K562 treated with DMSO at 1 percent for 12 hours (cell line): ENCODE results near the gene S100A1. TPM values are rescaled to one million over a fixed set of nuclear protein-coding genes. Genes with fewer than 3 reads are reported as not detected.

Experiments
- total RNA-seq: library from RNA; unstranded; fragments of 300-600 nt; gene quantifications from 2 replicates; pipeline ENCODE4 v1.2.3, GENCODE V29; 2022; ENCODE audit not compliant: insufficient read depth

S100A1 gene
- total RNA-seq = 36.6 and 61.5 TPM in 2 replicates

DNA sequence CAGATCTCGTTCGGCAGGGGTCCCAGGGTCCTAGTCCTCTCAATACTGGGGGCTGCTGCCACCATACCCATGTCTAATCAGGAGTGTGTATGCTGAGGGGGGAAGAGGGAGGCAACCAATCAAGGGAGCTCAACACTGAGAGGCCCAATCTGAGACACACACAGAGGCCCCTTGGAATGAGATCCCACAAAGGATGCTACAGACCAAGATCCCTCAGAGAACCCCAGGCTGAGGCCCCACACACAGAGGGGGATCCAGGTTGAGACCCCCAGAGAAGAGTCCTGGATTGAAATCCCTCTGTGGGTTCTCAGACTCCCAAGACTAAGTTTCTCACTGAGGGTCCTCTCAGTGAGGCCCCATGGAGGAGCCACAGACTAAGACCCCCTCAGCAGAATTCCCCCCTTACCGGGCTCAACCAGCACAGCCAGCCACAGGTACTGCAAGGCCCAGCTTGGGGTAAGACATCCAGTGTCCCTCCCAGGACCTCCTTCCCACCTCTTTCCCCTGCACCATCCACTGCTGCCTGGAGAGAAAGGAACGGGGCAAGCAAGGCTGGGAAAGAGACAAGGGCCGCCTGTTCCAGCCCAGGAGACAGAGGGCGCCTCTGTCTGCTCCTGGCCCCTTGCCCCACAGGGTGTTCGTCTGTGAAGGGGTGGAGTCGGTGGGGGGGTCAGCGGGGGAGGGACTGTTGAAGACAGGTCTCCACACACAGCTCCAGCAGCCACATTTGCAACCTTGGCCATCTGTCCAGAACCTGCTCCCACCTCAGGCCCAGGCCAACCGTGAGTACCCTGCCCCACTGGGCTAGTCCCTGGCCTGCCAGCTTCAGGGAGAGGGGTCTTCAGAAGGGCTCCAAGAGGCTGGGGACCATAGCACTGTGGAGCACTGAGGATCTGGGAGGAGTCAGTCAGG lies at the start of gene S100A1:
Gene S100A1 (plus strand): TSS at position 720 of the 912 bp plus-strand sequence. CDS start 2,088 bp downstream, outside the sequence.

DNA sequence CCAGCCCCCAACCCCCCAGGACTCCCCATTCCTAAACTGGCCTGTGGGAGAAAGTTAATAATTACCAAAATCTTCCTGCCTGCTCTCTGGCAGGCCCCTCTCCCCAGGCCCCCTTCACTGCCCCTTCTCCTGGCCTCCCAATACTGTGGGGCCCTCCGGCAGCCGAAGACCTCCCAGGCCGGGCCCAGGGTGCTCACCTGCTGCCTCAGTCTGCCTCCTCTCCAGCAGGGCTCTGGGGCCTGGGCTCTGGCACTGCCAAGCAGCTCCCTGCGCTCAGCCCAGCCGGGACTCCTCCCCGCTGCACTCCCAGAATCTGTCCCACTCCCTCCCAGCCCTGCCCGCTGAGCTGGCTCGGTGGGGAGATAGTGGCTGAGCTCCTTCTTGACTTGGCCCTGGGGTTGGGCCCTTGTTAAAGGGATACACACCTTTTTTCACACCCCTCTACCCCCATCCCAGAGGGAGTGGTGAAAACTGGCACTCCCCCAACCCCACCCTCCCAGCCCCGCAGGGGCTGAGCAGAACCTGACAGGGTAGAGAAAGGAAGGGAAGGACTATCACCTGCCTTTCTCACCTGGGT lies 15.4 kb upstream of the S100A1 start, which contains the start of gene S100A16:
Gene S100A16 (minus strand): TSS at position 383 of the 577 bp plus-strand sequence. CDS start 4,986 bp downstream, outside the sequence.

DNA sequence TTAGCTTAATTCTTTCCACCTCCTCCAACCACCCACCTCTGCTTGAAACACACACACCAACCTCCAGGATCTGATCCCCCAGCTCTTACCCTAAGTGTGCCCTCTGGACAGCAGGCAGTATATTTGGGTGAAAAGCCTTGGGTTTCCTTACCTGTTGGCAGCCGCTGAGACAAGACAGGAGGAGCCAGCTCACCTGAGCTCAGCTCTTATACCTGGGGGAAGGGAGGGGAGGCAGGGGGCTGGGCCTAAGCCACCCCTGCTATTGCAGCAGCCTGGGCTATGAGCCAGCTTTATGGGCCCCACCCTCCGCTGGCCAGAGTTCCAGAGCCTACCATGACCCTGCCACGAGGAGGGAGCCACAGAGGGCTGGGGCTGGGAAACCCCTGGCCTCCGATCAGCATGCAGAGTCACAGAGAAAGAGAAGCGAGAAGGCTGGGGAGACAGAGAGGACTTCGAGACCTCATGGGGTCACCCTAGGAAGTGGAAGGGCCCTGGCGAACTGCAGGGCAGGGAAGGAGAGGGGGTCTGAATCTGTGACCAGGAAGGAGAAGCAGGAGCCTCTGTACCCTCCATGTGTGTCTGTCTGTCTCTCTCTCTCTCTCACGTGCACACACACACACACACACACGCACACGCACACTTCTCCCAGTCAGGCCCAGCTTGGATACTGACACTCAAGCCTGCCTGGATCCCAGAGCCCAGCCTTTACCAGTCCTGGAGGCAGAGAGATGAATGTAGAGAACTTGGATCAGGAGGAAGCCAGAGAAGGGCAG lies 11.9 kb upstream of the S100A1 start, which contains the start of gene S100A14:
Gene S100A14 (minus strand): TSS at position 182 of the 773 bp plus-strand sequence. CDS start 467 bp downstream, outside the sequence.

DNA sequence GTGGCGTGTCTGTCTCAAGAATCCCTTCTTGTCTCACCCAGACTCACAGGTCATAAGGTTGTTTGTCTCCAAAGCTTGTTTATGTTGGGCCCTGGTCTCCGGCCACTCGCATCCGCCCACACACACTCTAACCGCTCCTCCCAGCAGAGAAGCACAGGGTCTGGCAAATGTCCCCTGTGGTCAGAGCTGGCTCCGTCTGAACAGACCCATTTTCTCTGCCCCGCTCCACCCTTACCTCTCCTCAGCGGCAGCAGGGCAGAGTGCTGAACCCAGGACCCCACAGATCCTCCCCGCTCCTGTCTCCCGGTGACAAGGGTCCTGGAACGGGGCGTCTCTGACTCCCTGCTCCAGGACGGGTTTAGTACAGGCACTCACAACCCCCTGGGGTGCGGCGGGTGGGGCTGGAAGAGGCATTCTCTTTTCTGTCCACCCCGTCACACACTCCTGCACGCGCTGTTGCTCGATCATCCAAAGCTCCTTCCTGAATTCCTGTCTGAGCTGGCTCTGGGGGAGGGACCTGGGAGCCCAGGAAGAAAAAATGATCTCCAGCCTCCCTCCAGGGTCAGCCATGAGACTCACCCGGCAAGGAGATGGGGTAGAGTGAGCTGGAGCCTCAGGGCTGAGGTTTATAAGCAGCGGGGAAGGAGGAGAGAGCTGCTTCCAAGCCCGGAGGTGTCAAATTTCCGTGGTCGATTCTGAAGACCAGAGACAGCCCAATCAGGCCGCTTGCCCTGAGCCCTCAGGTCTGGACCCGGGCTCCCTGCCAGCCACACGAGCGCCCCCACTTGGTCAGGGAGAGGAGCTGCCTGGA lies 1.1 kb upstream of the S100A1 start, which contains the start of gene S100A13:
Gene S100A13 (minus strand): TSS at position 602 of the 811 bp plus-strand sequence. CDS start 1,033 bp downstream, outside the sequence.

DNA sequence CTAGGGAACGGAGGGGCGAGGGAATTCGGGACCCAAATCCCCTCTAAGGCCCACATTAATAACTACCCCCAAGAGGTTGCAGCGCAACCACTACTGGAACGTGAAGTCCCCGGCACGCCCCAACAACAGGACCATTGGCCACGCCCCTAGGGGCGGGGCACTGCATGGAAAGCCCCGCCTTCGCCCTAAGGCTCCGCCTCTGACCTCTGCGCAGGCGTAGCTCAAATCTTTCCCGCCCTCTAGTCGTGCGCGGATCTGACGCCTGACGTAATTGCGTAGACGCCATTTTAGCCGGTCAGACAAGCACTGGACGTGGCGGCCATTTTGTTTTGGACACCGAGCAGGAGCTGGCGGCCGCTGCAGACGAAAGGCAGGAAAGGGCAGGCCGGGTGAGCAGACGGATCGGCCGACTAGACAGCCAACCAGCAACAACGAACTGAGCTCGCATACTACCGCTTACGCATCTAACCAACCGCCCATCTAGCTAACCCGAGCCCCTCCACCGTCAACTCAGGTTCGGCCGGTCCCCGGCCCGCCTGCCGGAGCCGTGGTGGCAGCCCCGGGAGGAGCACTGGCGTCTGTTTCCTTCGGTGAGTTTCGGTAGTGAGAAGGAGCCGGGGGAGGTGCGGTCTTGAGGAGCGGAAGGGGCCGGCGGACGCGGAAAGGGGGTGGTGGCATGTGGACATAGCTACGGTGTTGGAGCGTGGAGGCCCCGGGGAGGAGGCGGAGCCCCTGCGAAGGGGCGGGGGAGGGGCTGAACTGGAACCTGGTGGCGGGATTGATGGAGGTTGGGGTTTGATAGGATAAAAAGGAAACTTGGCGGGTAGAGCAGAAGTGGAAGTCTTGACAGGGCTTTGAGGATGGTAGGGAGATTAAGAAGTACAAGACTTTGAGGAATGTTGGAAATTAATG lies 5.8 kb downstream of the S100A1 start, which contains the start of gene CHTOP:
Gene CHTOP (plus strand): TSS at position 313 of the 912 bp plus-strand sequence. CDS start 2,523 bp downstream, outside the sequence.

DNA sequence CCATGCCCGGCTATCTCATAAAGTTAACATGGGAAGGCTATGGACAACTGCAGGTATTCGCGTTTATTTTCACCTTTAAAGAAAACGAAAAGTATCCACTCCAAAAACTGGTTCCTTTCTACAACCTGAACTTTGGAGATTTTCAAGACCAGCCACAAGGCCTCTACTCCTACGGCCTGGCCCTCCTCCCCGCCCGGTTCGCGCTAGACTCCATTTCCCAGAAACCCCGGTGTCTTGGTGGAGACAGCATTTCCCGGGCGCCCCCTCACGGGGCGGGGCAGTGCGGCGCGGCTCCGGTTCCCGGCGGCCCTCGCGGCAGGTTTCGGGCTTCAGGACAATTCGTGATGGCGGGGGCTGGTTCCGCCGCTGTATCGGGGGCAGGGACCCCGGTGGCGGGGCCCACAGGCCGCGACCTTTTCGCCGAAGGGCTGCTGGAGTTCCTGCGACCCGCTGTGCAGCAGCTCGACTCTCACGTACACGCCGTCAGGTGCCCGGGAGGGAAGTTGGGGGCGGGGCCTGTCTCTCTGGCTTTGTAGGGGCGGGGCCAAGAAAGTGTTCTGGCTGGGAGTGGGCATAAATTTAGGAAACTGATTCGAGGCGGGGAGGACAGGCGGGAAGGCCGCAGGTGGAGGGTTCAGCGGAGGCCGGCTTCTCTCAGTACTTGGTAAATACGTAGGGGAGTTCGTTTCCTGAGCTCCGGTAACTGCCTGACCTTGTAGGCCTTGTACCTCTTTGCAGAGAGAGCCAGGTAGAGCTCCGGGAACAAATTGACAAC lies 30.4 kb downstream of the S100A1 start, which contains the start of gene SNAPIN:
Gene SNAPIN (plus strand): TSS at position 304 of the 775 bp plus-strand sequence. CDS start 41 bp downstream, at position 345.

DNA sequence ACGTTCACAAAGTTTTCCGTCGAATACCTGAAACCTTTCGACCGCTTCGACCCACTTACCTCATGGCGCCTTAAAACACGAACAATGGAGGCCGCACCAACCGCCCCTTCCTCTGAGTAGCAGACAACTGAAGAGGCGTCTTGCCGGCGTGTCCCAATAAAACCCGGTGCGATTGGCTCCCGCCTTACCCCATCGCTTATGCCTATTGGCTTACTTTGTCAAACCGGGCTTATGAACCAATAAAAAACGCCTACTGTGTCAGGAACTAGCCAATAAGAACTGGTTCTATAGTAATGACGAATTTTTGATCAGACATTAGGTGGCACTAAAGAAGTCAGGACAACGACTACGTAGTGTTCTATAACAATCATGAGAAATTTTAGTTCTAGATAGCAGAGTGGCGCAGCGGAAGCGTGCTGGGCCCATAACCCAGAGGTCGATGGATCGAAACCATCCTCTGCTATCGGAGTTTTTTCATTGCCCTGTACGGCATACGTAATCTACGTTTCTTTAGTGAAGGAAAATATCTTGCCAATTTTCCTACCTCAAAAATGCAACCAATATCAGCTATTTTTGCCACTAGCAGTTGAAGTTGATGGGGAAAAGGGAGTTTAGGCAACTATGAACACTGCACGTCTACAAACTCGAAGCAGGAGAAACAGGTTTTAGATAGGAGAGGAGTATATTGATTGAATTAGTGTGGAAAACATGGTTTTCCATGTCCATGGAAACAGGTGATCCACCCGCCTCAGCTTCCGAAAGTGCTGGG lies 42.8 kb downstream of the S100A1 start, which contains the start of gene ILF2:
Gene ILF2 (minus strand): TSS at position 135 of the 769 bp plus-strand sequence. CDS start 71 bp downstream, at position 64.

DNA sequence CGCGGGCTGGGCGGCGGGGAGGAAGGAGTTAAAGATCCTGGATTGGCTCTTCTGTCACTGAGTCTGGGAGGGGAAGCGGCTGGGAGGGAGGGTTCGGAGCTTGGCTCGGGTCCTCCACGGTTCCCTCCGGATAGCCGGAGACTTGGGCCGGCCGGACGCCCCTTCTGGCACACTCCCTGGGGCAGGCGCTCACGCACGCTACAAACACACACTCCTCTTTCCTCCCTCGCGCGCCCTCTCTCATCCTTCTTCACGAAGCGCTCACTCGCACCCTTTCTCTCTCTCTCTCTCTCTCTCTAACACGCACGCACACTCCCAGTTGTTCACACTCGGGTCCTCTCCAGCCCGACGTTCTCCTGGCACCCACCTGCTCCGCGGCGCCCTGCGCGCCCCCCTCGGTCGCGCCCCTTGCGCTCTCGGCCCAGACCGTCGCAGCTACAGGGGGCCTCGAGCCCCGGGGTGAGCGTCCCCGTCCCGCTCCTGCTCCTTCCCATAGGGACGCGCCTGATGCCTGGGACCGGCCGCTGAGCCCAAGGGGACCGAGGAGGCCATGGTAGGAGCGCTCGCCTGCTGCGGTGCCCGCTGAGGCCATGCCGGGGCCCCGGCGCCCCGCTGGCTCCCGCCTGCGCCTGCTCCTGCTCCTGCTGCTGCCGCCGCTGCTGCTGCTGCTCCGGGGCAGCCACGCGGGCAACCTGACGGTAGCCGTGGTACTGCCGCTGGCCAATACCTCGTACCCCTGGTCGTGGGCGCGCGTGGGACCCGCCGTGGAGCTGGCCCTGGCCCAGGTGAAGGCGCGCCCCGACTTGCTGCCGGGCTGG lies 50.5 kb downstream of the S100A1 start, which contains the start of gene NPR1:
Gene NPR1 (plus strand): TSS at position 170 of the 818 bp plus-strand sequence. CDS start 421 bp downstream, at position 591.

Other genes starting within 250 kb of the S100A1 start
- gene S100A8, start 237.4 kb upstream of the S100A1 start, total RNA-seq = not detected in 2 replicates
- 0.22 TPM in 1 of 2 replicates, not detected in the other for gene S100A7A, start 211.9 kb upstream of the S100A1 start, total RNA-seq
- gene S100A7, start 167.8 kb upstream of the S100A1 start, total RNA-seq = not detected in 2 replicates
- 16.1 and 19.6 TPM in 2 replicates for gene S100A6, start 92.4 kb upstream of the S100A1 start, total RNA-seq
- gene S100A5, start 87.5 kb upstream of the S100A1 start, total RNA-seq = 4.4 TPM in 1 of 2 replicates, not detected in the other
- 5.3 and 10.6 TPM in 2 replicates for gene S100A4, start 82.6 kb upstream of the S100A1 start, total RNA-seq
- not detected in 2 replicates for gene S100A3, start 79.2 kb upstream of the S100A1 start, total RNA-seq
- not detected in 2 replicates for gene S100A2, start 62.6 kb upstream of the S100A1 start, total RNA-seq
- gene S100A16, start 15.3 kb upstream of the S100A1 start, total RNA-seq = 3.9 and 4.2 TPM in 2 replicates
- 0.91 TPM in 1 of 2 replicates, not detected in the other for gene S100A14, start 12.1 kb upstream of the S100A1 start, total RNA-seq
- 118 and 224 TPM in 2 replicates for gene S100A13, start 929 bp upstream of the S100A1 start, total RNA-seq
- gene CHTOP, start 5.6 kb downstream of the S100A1 start, total RNA-seq = 38.3 and 65.7 TPM in 2 replicates
- 44.4 and 45.1 TPM in 2 replicates for gene SNAPIN, start 30.3 kb downstream of the S100A1 start, total RNA-seq
- gene ILF2, start 42.6 kb downstream of the S100A1 start, total RNA-seq = 231 and 265 TPM in 2 replicates
- gene NPR1, start 50.3 kb downstream of the S100A1 start, total RNA-seq = not detected in 2 replicates
- 11.0 and 33.4 TPM in 2 replicates for gene INTS3, start 99.6 kb downstream of the S100A1 start, total RNA-seq
- gene SLC27A3, start 147.0 kb downstream of the S100A1 start, total RNA-seq = 7.4 and 8.9 TPM in 2 replicates